HG03460 (cell line): ENCODE measurements around the gene RNF149.
"Not testable (repeated sequence)": the region's sequence is repeated elsewhere in the genome, so short reads cannot be mapped to it uniquely, and the experiment has no call there.

ENCODE experiments used
- ATAC-seq: cut with Tn5 transposase; IDR thresholded peaks from one replicate; pipeline ENCODE4 v1.9.1; 2021; ENCODE audit not compliant: unreplicated experiment

RNF149 gene

DNA sequence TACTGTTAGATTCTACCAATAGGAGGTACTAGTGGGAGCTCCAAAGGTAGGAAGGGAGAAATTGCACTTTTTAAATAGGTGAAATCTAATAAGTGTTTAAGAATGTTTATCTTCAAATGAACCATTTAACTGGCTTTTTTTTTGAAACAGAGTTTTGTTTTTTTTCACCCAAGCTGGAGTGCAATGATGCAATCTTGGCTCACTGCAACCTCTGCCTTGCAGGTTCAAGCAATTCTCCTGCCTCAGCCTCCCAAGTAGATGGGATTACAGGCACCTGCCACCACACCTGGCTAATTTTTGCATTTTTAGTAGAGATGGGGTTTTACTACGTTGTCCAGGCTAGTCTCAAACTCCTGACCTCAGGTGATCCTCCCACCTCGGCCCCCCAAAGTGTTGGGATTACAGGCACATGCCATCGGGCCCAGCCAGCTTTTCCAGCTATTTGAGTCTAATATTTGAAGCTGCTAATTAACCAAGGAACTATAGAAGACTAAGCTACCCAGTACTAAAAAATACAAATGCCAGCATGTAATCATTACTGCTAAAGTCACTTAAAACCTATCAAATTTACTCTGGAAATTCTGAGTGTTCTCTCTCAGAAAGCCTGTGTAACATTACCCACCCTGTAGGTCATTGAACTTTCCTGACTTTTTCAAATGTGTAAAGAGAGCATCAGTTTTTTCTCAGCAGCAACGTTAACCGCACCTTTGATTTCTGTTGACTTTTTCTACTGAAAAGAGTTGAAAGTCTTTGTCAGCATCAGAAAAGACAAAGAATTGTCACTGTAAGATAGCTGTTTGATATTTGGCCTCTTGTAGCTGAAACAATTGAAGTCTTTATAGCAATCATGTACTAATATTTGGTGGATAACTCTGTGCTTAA is 24.6 kb upstream of the RNF149 start:
- no peak for ATAC-seq

- ATAC-seq, result no peak
These were observed 22.7 kb upstream of the RNF149 start for GRCh38 chr2:101331202-101331601.

GRCh38 chr2:101330253-101330933 is 21.9 kb upstream of the RNF149 start:
- no peak for ATAC-seq

DNA sequence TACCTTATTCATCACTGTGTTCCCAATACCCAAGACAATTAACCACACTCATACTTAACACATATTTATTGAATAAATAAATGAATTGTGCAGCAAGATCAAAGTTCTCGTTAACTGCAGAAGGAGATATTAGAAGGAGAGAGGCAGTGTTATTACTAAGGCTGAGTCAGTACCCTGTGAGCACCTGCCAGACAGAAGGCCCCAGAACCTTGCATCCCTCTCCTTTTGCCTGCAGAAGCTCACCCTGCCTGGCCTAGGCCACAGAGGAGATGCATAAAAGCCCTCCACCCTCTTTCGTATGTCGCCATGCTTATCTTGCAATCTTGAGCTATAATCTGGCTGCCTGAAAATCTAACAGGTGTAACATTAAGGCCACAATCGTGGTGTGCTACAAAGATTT is 20.5 kb upstream of the RNF149 start:
- no peak for ATAC-seq

DNA sequence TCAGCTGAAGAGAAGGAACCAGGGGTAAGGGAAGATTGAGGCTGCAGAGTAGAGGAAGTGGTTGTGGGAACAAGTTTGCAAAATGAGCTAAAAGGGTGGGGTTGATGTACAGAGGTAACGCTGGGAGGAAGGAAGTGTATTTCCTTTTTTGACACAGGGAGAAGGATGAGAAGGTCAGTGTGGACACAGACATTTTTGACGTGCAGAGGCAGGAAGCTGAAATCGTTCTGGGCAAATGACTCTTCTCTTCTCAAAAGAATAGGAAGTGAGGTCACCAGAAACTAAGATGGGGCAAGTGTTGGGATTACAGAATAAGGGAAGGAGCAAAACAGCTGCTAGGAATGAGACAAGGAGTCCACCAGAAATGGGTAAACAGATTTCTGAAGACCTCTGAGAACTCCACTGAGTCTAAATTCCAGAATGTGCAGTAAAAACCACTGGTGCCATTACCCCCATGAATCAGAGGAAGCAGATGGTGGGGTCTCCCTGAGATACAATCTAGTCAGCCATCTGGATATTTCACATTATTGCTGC is 20.0 kb upstream of the RNF149 start:
- ATAC-seq, result peak; percentile 82

DNA sequence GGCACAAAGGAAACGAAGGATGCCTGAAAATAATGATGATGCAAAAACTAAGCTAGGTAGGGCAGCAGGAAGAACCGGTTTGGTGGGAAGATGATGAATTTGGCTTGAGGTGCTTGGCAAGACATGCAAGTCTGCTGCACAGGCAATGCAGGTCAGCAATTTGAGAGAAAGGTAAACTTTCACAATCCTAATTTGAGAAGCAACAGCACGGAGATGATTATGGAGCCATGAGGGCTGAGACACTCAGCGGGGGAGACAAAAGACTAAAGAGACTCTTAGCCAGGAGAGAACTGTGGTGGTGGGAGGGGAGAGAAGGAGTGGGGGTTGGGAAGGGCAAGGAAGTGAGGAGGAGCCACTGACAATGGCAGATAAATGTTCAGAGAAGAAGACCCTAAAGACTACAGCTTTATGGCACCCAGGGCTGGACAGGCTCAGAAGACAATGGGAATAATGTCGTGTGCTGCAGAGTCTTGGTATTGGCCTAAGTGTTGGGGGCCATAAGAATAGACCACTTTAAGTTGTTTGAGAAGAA is 19.4 kb upstream of the RNF149 start:
- peak; percentile 21 for ATAC-seq

DNA sequence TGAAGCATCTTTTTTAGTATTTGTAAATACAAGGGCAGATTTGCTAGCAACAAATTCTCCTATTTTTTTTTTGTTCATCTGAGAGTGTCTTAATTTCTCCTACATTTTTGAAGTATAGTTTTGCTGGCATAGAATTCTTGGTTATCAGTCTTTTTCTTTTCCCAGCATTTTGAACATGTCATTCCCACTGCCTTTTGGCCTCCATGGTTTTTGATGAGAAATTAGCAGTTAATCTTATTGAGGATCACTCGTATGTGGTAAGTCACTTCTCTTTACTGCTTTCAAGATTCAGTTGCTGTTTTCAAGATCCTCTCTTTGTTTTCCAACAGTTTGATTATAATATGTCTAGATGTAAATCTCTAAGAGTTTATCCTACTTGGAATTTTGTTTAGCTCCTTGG is 16.9 kb upstream of the RNF149 start:
- ATAC-seq, result no peak

- not testable (repeated sequence) for ATAC-seq
These were observed 8.1 kb upstream of the RNF149 start for GRCh38 chr2:101316568-101316967.

DNA sequence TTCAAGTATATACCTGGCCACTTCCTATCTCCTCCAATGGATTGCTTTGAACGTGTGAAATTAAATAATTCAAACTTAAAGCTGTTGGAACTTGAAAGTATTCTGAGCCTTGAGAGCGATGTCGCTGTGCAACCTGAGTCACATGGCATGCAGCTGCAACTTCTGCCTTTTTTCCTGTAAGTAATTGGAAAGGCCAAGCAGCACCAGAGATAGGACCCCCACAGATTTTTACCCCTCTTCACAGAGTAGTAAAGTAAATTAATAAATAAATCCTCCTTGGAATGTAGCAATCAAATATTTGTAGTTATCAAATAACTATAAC is 3.2 kb upstream of the RNF149 start:
- no peak for ATAC-seq

DNA sequence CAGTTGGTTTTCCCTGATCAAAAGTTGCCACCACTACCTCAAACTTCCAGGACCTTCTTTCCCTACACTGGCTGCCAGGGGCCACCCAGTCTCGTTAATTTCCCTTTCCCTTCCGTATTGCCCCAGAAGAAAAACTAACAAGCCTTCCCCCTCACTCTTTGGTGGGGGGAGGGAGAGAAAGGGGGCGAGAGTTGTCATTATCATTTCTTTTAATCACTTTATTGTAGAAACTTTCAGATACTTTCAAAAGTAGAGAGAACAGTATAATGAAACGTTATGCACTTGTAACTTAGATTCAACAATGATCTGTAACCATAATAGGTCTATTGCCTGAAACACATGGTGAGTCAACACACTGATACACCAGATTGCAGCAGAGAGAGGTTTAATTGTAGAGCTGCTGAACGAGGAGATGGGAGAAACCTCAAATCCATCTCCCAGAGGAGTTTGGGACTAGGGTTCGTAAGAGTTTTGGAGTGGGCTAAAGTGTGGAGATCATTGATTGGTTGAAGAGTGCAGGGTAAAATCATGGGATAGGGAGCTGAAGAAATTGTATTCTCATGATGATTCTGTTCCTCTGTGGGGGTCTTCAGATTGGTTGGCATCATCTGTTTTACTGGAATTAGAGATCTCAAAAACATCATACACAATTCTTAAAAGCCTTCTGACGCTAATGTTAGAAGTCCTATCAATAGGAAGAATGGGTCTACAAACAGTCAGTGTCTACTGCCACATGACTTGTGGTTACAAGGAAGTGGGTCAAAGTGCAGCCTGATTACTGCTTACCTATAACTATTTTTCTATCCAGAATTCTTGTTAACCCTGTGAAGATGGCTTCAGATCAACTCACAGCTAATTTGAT is 2.6 kb upstream of the RNF149 start:
- ATAC-seq, result no peak

GRCh38 chr2:101310090-101310833 is 1.8 kb upstream of the RNF149 start:
- ATAC-seq, result no peak

GRCh38 chr2:101307950-101308431 is 510 bp downstream of the RNF149 start:
- ATAC-seq, result peak; percentile 9

DNA sequence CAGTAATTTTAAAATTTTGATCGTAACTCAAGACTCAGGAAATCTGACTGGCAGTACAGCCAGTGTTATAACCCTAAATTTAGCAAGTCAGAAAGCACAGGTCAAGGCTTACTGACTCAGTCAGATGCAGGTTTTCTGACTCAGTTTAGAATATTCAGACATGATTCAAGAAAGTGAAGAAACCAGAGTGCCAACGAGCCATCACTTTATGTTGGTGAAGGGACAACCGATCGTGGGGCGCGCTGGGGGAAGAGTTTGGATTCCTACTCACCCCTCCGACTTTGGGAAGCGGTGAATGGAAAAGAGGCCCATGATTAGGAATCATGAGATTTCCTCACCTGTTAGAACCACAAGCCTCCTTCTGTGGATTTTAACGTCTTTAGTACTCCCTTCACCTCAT is 998 bp downstream of the RNF149 start:
- no peak for ATAC-seq

DNA sequence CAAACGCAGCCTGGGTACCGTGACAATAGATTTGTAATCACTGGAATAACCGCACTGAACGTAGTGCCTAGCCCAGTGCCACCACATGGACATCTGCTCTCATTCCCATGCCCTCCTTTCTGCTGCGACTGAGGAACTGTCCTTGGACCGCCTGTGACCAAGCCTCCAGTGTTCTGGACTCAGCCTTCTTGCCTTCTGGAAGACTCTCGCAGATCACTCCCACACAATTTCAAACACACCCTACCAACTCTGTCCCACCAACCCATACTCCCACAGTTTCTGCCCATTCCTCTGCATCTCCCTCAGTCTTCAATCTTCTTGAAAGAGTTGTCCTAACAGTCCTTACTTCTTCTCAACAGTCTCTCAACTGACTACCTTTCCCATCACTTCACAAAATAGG is 2.1 kb downstream of the RNF149 start:
- peak; percentile 0 for ATAC-seq

DNA sequence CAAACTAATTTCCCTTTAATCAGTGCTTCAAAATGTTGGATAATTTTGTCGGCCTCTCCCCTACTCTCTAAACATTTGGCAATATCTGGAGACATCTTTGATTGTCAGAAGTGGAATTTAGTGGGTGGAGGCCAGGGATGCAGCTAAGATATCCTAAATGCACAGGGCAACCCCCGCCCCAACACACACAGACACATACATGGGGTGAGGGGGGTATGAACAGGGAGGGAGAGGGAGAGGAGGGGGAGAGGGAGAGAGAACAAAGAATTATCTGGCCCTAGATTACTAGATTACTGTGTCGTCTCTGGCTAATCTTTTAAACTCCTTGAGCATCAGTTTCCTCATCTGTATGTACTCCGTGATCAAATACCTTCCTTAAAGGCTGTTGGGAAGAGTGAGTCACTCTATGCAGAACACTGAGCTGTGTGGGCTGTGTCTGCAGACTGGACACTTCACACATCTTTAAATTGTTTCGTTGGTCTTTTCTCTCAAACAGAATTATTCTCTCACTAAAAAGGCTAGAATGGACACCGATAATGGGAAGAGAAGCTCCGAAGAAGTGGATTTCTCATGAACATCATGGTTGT is 2.9 kb downstream of the RNF149 start:
- ATAC-seq, result no peak

- ATAC-seq, result no peak
These were observed 3.5 kb downstream of the RNF149 start for GRCh38 chr2:101305035-101305434.

DNA sequence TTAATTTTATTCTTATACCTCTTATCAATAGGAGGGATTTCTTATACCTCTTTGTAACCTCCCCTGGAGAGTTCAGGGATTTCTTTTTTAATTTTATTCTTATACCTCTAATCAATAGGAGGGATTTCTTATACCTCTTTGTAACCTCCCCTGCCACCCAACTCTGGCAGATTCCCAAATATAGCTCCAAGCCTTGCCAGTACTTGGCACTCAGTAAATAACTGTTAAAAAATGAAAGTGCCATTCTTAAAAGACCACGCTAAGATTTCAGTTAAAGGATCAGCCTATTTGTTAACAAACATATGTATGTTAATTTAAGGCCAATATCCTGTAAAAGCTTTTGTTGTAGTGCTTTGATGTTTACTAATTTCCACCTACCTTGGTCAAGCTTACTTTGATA is 4.8 kb downstream of the RNF149 start:
- ATAC-seq, result no peak

DNA sequence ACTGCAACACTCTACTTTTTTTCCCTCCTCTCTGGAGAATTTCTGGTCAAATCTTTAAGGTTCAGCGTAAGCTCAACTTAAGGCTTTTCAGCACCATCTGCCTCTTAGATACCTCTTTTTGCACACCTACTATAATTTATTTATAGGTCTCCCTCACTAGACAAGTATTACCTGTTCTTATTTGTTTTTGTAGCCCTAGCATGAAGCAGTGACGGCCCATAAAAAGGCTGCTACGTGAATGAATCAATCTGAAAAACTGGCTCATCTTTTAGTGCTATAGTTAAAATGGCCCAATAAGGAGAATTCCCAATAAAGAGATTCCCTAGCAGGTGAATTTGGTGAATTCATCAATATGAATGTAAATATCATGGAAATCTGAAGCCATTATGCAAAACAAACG is 6.5 kb downstream of the RNF149 start:
- no peak for ATAC-seq

DNA sequence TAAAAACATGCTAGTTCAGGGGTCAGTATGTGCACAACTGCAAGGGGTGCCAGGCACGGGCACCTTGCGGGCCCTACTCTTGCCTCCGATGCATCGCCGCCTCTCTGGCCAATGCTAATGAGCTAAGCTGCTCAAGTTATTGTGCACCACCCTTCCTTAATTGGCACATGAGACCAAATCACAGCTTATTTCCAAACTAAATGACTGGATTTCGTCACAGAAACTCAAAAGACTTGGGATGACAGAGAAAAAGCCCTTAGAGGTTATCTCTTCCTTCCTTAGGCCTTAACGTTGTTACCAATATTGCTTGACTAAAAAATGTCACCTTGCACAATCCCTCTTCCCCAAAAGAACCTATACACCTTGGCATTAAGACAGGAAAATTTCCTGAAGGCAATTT is 7.7 kb downstream of the RNF149 start:
- no peak for ATAC-seq

DNA sequence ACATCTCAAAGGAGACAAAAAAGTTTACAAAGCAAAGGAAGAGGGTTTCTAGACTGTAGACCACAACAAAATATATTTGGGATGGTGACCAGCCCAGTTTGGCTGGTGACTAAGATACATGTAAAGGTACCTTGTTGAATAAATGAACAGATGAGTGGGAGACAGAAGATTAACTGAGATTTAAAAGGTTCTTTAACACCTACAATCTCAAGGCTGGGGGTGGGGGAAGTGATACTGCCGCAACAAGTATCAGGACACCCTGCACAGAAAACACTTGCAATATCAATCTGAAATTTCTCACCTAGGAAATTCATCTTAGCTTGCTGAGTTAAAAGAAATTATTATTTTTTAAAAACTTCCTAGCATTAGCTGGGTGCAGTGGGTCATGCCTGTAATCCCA is 8.3 kb downstream of the RNF149 start:
- no peak for ATAC-seq
